ENCODE measurements around the gene IGF2BP2. TPM values are rescaled to one million over a fixed set of nuclear protein-coding genes. Genes with fewer than 3 reads are reported as not detected.

The IGF2BP2 gene

DNA sequence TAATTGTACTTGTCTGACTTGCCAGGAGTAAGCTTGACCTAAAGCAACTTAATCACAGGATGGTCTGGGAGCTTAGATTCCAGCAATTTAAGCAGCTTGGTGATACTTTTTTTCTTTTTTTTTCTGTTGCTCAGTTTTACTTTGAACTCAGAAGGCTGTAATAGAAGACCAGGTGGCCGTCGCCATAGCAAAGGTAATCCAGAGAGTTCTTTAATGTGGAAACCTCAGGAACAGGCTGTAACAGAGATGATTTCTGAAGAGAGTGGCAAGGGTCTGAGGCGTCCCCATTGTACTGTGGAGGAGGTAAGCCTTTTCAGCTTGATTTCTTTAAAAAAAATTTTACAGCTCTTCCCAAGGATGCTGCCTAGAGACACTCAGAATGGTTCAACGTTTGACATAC, 218.6 kb downstream of the IGF2BP2 start:
- Histone ChIP-seq H3K4me1 (ENCODE audit: control insufficient read depth, low read depth, low read length) (no peaks in the 10 kb centered on the region), H4K8ac (ENCODE audit: low read depth, low read length) (no peak overlapping the region), H3K27ac (ENCODE audit: low read depth, low read length) (no peak overlapping the region), H3K79me2 (ENCODE audit: control insufficient read depth, insufficient read depth, low read length) (no peaks in the 10 kb centered on the region), H4K5ac (ENCODE audit: low read length) (no peak overlapping the region), H3K4me3 (ENCODE audit: low read length) (no peak overlapping the region), H2BK120ac (ENCODE audit: low read depth, low read length) (no peak overlapping the region), H2BK15ac (replicated peaks; ENCODE audit: low read depth) (no peak overlapping the region), H3K9ac (ENCODE audit: low read length) (no peak overlapping the region), H3K56ac (ENCODE audit: low read length) (no peak overlapping the region), H3K4me2 (ENCODE audit: low read length) (no peak overlapping the region), H2BK5ac (ENCODE audit: low read length) (no peak overlapping the region), H3K23ac (ENCODE audit: low read length) (no peak overlapping the region), H2AK5ac (ENCODE audit: low read length) (no peak overlapping the region), H3K79me1 (ENCODE audit: low read length) (no peaks in the 10 kb centered on the region), H3K36me3 (ENCODE audit: control insufficient read depth, insufficient read depth, low read length) (no peaks in the 10 kb centered on the region), H3K18ac (ENCODE audit: low read length) (no peak overlapping the region), H3K27me3 (ENCODE audit: insufficient read depth, low read length, poor library complexity) (no peaks in the 10 kb centered on the region), H3K4ac (ENCODE audit: low read depth, low read length) (no peak overlapping the region)
- no peak for DNase-seq
- WGBS (ENCODE audit: extremely low coverage, insufficient coverage, low lambda C conversion rate), result no CpG with 5 or more reads among the region's 4 CpGs

DNA sequence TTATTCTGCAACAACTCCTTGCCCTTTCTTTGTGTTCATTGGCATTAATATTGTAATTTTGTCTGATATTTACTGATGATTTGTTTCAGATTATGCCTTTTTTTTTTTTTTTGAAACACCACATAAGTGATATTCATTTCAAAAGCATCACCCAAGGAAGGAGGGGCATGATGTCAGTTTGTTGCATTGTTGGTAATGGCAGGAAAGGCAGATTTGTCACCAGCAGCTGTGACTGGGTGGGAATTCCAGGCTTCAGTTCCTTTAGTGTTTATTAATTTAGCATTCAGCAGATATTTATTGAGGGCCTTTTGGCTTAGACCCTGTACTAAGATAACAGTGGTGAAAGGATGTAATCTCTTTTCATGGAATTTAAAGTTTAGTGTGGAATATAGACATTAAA, 219.3 kb downstream of the IGF2BP2 start:
- no peak overlapping the region for H2BK5ac ChIP-seq (ENCODE audit: low read length)
- no peak overlapping the region for H2BK15ac ChIP-seq (replicated peaks; ENCODE audit: low read depth)
- H3K4me1 ChIP-seq (ENCODE audit: control insufficient read depth, low read depth, low read length), result no peaks in the 10 kb centered on the region
- no peak overlapping the region for H3K23ac ChIP-seq (ENCODE audit: low read length)
- no peak overlapping the region for H2AK5ac ChIP-seq (ENCODE audit: low read length)
- no peaks in the 10 kb centered on the region for H3K79me2 ChIP-seq (ENCODE audit: control insufficient read depth, insufficient read depth, low read length)
- no peak overlapping the region for H3K56ac ChIP-seq (ENCODE audit: low read length)
- H3K9ac ChIP-seq (ENCODE audit: low read length), result no peak overlapping the region
- no peak overlapping the region for H3K4ac ChIP-seq (ENCODE audit: low read depth, low read length)
- H4K8ac ChIP-seq (ENCODE audit: low read depth, low read length), result no peak overlapping the region
- no peaks in the 10 kb centered on the region for H3K79me1 ChIP-seq (ENCODE audit: low read length)
- H3K36me3 ChIP-seq (ENCODE audit: control insufficient read depth, insufficient read depth, low read length), result no peaks in the 10 kb centered on the region
- no peak overlapping the region for H4K5ac ChIP-seq (ENCODE audit: low read length)
- H3K27ac ChIP-seq (ENCODE audit: low read depth, low read length), result no peak overlapping the region
- no peak overlapping the region for H3K18ac ChIP-seq (ENCODE audit: low read length)
- no peak overlapping the region for H2BK120ac ChIP-seq (ENCODE audit: low read depth, low read length)
- no peaks in the 10 kb centered on the region for H3K27me3 ChIP-seq (ENCODE audit: insufficient read depth, low read length, poor library complexity)
- H3K4me2 ChIP-seq (ENCODE audit: low read length), result no peak overlapping the region
- no peak overlapping the region for H3K4me3 ChIP-seq (ENCODE audit: low read length)
- DNase-seq, result no peak

DNA sequence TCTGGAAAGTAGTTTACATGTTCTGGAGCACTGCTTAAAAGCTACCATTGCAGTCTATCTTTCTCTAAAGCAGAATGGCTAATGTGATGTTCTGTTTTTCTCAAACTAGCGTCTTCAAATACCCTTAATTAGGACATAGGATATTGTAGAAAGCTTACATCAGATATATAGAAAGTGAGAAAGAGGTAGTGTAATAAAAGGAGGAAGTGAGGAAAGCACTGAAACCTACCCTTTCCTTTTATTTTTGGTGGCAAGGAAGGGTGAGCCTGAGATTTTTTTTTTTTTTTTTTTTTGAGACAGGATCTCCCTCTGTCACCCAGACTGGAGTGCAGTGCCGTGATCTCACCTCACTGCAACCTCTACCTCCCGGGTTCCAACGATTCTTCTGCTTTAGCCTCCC, 229.3 kb downstream of the IGF2BP2 start:
- no peak for DNase-seq

DNA sequence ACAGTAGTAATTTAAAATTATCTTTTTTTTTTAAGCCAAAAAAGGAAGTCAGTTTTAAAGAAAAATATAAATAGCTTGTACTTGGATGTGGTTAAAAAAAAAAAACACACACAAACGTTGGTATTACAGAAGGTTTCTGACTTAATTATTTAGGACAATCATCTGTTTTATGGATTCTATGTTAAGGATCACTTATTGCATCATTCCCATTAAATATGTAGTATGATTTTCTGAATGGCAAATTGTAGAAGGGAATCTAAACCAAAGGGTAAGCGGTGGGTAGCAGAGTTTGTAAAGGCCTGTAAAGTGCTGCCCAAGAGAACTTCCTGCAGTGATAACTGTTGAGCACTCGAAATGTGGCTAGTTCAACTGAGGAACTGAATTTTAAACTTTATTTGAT, 230.8 kb downstream of the IGF2BP2 start:
- Histone ChIP-seq H3K23ac (ENCODE audit: low read length) (no peak overlapping the region), H2AK5ac (ENCODE audit: low read length) (no peak overlapping the region), H3K27ac (ENCODE audit: low read depth, low read length) (no peak overlapping the region), H4K8ac (ENCODE audit: low read depth, low read length) (no peak overlapping the region), H3K79me2 (ENCODE audit: control insufficient read depth, insufficient read depth, low read length) (no peaks in the 10 kb centered on the region), H2BK5ac (ENCODE audit: low read length) (no peak overlapping the region), H3K18ac (ENCODE audit: low read length) (no peak overlapping the region), H4K5ac (ENCODE audit: low read length) (no peak overlapping the region), H3K56ac (ENCODE audit: low read length) (no peak overlapping the region), H3K4me2 (ENCODE audit: low read length) (no peak overlapping the region), H3K4me3 (ENCODE audit: low read length) (no peak overlapping the region), H2BK120ac (ENCODE audit: low read depth, low read length) (no peak overlapping the region), H3K4ac (ENCODE audit: low read depth, low read length) (no peak overlapping the region), H3K36me3 (ENCODE audit: control insufficient read depth, insufficient read depth, low read length) (no peaks in the 10 kb centered on the region), H3K27me3 (ENCODE audit: insufficient read depth, low read length, poor library complexity) (no peaks in the 10 kb centered on the region), H3K79me1 (ENCODE audit: low read length) (no peaks in the 10 kb centered on the region), H3K9ac (ENCODE audit: low read length) (no peak overlapping the region), H3K4me1 (ENCODE audit: control insufficient read depth, low read depth, low read length) (no peaks in the 10 kb centered on the region), H2BK15ac (replicated peaks; ENCODE audit: low read depth) (no peak overlapping the region)
- DNase-seq, result no peak
- WGBS (ENCODE audit: extremely low coverage, insufficient coverage, low lambda C conversion rate), result no CpG with 5 or more reads among the region's 3 CpGs

More for the DNA sequence above, 229.3 kb downstream of the IGF2BP2 start:
- no peak overlapping the region for H3K56ac ChIP-seq (ENCODE audit: low read length)
- H3K4me2 ChIP-seq (ENCODE audit: low read length), result no peak overlapping the region
- no peaks in the 10 kb centered on the region for H3K4me1 ChIP-seq (ENCODE audit: control insufficient read depth, low read depth, low read length)
- no peak overlapping the region for H3K27ac ChIP-seq (ENCODE audit: low read depth, low read length)
- no peaks in the 10 kb centered on the region for H3K27me3 ChIP-seq (ENCODE audit: insufficient read depth, low read length, poor library complexity)
- H4K5ac ChIP-seq (ENCODE audit: low read length), result no peak overlapping the region
- H3K4ac ChIP-seq (ENCODE audit: low read depth, low read length), result no peak overlapping the region
- no peak overlapping the region for H2BK15ac ChIP-seq (replicated peaks; ENCODE audit: low read depth)
- H3K36me3 ChIP-seq (ENCODE audit: control insufficient read depth, insufficient read depth, low read length), result no peaks in the 10 kb centered on the region
- H3K9ac ChIP-seq (ENCODE audit: low read length), result no peak overlapping the region
- H3K79me1 ChIP-seq (ENCODE audit: low read length), result no peaks in the 10 kb centered on the region
- no peak overlapping the region for H2AK5ac ChIP-seq (ENCODE audit: low read length)
- H3K23ac ChIP-seq (ENCODE audit: low read length), result no peak overlapping the region
- no peak overlapping the region for H2BK120ac ChIP-seq (ENCODE audit: low read depth, low read length)
- H3K79me2 ChIP-seq (ENCODE audit: control insufficient read depth, insufficient read depth, low read length), result no peaks in the 10 kb centered on the region
- no peak overlapping the region for H2BK5ac ChIP-seq (ENCODE audit: low read length)
- WGBS (ENCODE audit: extremely low coverage, insufficient coverage, low lambda C conversion rate), result no CpG with 5 or more reads among the region's 4 CpGs
- no peak overlapping the region for H3K4me3 ChIP-seq (ENCODE audit: low read length)
- no peak overlapping the region for H3K18ac ChIP-seq (ENCODE audit: low read length)
- no peak overlapping the region for H4K8ac ChIP-seq (ENCODE audit: low read depth, low read length)

Small RNAs within 50 kb of the gene (small RNA-seq; reads per million reads assigned to genes)
- not detected for gene AC133473.1 (ENCODE audit: insufficient read depth)
- gene MIR548AQ (ENCODE audit: insufficient read depth), result not detected
